Epithelial cell of prostate (primary cell): ENCODE measurements around the gene MED26.
A peak's percentile ranks its signal among the peaks of the same experiment; 100 is the strongest.

ENCODE experiments used
- DNase-seq: peaks from one replicate; pipeline ENCODE4 v3.0.0-alpha.2; 2011; ENCODE audit warnings: low read depth, low spot score
- H3K27ac ChIP-seq: fragments of 450-650 bp; 2 replicates; pipeline ENCODE4 v1.5.1; 2017; ENCODE audit warnings: mild to moderate bottlenecking

MED26 gene

DNA sequence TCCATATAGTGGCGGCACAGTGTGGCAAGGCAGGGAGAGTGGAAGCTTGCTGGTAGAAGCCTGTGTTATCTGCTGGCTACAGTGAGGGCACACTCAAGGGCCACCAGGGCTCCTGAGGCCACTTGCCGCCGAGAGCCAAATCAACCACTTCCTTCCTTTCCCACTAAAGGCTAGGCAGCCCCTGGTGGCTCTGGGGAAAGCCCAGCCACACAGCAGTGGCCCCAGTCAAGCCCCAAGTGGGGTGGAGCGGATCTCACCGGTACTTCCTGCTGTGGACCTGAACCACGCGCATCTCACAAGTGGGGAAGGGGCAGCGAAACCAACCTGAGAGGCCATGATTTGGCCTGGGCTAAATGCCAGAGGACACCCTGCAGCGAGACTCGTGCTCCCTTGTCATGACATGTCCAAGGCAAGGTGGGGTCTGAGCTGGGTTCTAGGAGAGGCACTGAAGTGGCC lies 33.8 kb downstream of the MED26 start:
- no peak for DNase-seq
- no peak overlapping the region for H3K27ac ChIP-seq

DNA sequence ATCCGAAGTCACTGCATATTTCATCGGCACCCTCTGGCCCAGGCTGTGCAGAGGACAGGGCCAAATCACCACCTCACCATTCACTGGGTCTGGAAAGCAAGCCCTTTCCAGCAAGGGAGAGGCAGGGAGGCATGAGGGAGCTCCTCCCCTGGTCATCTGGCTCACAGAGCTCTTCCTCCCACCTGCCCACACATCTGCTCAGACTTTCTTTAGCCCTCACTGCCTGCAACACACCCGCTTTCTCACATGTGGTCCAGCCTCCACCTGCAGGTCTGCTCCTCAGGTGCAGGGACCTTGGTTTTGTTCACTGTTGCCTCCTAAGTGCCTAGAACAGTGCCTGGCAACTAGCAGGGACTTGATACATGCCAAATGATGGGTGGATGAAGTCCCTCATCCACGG lies 34.8 kb downstream of the MED26 start:
- no peak for DNase-seq
- no peak overlapping the region for H3K27ac ChIP-seq

DNA sequence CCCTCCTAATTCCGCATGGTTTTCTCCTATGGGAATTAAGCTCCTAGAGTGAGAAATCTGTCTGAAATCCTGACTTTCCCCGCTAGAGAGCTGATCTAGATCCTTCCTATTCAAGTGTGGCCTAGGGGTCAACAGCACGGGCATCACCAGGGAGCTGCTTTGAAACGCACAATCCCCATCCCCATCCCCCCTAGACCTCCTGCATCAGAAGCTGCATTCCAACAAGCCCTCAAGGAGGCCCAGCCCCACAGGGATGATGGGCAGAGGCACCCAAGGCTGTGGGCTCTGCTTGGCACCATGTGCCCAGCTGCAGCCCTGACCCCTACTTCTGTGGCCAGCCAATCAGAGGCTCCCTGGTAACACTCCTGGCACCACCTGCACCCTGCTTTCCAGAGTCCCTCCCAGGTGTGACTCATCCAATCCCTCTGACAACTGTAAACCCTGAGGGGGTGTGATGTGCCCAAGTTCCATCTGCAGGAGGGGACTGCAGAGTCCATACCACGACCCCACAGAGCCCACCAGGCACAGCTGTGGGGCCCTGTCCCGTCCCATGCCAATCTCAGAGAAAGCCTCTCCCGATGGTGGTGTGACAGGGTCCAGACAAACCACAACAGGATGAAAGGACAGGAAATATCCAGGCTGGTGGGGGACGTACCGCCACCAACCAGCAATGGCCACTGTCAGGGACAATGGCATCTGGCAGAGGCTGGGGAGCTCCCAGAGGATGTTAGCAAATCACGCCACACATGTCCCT lies 36.0 kb downstream of the MED26 start:
- DNase-seq = no peak
- no peak overlapping the region for H3K27ac ChIP-seq

DNA sequence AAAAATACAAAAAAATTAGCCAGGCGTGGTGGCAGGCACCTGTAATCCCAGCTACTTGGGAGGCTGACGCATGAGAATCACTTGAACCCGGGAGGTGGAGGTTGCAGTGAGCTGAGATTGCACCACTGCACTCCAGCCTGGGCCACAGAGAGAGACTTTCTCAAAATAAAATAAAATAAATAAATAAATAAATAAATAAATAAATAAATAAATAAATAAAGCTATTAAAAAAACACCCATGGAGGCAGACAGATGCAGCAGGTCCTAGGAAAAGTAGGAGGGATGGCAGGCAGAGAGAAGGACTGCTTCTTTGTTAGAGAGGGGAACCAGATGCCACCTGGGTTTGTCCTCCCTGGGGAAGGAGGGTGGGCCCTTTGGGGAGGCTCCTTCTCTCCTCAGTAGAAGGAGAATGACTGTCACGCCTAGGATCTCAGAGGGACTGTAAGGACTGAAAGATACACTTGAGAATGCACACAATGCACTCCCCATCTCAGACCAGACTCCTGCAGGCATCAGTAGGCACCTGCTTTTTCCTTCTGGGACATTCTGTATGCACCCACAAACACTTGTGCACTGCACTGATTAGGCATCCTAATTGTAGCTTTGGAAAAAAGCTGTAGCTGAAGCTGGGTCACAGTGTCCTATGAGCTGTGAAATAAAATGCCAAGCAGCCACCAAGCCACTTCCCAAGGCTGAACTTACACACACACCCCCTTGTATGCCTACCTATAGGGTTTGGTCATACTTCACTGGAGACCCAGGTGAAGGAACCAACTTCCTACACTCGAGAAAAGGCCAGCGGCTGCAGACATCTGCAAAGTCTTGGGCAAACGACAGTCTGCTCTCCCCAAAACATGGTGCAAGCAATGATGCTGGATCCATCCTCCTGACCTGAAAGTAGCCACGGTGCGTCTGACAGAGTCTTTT lies 36.9 kb downstream of the MED26 start:
- no peak overlapping the region for H3K27ac ChIP-seq
- no peak for DNase-seq

DNA sequence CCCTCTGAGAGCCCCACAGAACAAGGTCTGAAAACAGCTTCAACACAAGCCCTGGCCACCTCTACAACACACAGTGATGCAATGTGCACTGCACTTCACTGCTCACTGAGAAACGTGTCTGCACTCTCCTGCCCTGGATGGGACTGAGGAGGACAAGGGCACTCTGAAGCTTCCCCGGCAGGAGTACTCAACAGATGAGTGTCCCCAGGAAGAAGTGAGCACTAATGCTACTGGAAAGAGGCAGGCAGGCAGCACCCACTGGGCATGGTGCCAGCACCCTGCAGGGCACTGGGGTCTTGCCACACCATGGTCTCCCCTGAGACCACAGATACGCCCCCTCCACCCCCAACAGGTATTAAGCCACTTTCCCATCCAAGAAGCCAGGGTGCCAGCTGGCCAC lies 38.1 kb downstream of the MED26 start:
- no peak overlapping the region for H3K27ac ChIP-seq
- no peak for DNase-seq

DNA sequence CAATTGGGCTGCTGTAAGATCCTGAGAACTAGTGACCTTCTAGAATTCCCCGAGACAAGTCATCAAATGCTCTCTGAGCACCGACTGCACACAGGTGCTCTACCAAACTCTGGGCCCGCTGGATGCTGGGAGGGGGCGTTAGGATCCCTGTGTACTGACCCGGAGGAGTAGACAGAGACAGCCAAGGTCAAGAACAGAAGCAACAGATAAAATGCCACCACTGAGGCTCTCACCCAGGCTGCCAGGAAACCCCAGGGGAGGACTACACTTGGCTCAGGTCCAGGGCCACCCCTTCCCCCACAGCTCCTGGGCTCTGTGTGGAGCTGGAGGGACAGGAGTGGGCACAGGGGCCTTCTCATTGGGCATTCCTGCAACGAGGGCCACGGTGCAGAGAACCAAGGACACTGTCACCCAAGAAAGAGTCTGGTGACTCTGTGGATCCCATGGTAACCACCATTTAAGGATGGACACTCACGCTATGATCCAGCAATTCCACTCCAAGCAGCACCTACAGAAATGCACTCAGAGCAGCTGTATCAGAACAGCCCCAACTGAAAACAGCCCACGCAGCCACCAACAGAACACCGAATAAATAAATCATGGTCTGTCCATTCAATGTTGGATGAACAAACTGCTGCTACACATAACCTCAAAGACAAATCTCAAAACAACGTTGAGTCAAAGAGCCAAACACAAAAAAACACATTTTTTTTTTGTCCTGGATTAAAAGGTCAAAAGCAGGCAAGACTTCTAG lies 39.0 kb downstream of the MED26 start:
- H3K27ac ChIP-seq = no peak overlapping the region

DNA sequence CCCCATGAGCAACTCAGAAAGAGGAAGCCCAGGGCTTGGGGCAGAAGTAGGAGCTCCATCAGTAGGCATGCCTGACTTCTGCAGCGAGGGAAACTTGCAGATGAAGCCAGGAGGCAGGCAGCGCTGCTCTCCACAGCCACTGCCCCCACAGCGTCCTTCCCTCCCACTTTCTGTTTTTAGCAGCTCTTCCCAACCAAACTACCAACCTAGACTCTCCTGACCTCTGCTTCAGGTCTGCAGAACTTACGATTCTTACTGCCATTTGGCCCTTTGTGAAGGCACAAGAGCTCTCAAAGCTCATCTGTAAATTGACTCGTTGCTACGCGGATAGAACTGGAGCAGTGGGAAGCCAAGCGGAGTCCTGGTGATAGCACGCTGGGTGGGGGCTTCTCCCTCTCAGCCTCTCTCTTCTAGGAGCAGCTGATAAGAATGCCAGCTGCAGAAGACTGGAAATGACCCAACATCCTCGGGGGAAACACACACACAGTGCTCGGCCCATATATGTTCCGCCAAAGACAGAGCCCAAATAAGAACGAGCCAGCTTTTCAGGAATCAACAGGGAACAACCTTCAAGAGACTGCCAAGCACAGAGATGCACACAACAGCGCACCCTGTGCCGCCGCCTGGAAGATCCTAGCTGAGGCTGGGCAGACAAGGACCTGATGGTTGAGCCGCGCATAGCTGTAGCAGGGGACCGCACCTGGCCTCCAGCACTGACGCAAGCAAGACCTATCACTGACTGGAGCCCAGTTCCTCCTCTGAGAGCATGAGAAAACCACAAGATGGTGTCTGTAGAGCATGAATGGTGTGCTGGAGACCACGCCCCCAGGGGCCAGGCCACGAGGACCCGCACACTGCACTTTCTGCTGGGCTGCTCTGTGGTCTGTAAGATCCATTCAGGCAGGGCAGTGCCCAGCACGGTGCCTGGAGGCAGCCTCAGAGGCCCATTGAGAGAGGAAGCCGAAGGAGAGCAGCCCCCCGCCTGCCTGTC lies 39.9 kb downstream of the MED26 start:
- peak overlapping the region; percentile 45 for H3K27ac ChIP-seq
- DNase-seq = no peak

More for the DNA sequence above, 39.0 kb downstream of the MED26 start:
- no peak for DNase-seq

DNA sequence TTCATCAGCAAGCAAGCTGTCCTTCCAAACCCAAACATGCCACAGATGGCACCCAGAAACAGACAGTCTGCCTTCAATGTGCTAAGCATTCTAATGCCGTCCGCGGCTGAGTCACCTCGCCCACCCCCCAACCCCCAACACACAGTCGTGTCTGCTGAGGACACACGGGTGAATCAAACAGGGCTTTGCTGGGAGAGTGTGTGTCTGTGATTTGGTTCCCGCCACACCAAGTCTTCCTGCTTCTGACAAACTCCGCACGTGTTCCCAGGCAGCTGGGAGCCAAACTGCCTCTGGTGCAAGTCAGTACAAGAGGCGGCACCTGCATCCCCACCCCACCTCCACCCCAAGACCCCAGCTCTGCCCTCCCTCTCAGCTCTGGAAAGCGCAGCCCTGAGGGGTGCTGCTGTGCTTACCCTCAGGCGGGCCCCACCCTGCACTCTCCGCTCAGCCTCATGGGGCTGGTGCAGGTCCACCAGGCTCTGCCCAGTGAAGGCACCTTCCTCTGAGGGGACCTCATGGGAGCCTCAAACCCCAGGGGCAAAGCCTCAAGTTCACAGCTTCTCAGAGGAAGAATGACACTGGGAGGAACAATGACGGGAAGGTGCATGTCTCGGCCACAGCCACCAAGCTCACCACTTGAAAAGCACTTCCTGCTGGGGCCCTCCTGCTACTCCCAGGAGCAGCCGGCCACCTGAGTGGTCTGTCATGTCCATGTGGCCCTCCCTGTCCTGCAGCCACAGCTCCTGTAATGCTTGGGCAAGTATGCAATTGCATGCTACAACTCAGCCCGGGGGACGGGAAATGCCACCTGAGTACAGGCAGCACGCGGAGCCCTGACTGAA lies 40.8 kb downstream of the MED26 start:
- DNase-seq = no peak
- H3K27ac ChIP-seq = peak overlapping the region; percentile 45

DNA sequence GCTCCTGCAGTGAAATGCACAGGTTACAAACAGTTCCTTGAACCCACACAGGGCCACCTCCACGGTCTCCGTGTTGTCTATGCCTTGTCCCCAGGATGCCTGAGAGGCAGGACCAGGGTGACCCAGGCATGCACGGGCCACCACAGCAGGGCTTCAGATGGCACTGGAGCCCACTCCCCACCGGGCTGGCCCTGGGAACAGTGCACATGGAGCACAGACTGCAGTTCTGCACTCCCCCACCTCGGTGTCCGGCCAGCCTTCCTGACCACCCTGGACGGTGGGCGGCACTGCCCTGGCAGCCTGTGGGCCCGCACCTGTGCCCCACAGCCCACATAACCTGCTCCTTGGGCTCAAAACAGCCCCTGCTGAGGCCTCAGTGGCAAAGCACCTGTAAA lies 41.5 kb downstream of the MED26 start:
- DNase-seq = no peak
- H3K27ac ChIP-seq = no peak overlapping the region

DNA sequence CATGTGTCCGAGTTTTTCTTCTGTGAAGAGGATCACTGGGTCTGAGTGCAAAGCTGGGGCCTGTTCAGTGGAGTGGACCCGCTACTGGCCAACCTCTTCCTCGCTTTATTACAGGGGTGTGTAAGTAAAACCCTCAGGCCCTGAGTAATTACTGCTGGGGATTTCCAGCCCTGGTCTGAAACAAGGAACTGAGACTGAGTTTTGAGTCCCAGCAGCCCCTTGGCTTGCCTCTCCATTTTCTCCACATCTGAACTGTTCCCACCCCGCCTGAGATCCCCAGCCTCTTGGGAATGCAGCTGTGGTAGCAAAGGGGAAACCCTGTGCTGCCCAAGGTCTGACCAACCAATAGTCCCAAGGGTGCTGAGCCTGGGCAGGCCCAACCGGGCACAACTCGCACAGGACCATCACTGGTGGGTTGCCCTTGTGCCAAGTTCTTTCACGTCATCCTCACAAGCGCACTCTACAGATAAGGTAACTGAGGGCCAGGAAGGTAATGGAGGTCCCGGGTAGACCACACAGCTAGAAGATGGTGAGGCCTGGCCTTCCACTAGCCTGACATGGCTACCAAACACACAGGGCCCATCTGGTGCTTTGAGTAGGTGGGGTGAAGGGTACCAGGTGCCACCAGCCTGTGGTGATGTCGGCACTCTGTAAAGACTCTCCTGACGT lies 42.1 kb downstream of the MED26 start:
- no peak overlapping the region for H3K27ac ChIP-seq
- no peak for DNase-seq

DNA sequence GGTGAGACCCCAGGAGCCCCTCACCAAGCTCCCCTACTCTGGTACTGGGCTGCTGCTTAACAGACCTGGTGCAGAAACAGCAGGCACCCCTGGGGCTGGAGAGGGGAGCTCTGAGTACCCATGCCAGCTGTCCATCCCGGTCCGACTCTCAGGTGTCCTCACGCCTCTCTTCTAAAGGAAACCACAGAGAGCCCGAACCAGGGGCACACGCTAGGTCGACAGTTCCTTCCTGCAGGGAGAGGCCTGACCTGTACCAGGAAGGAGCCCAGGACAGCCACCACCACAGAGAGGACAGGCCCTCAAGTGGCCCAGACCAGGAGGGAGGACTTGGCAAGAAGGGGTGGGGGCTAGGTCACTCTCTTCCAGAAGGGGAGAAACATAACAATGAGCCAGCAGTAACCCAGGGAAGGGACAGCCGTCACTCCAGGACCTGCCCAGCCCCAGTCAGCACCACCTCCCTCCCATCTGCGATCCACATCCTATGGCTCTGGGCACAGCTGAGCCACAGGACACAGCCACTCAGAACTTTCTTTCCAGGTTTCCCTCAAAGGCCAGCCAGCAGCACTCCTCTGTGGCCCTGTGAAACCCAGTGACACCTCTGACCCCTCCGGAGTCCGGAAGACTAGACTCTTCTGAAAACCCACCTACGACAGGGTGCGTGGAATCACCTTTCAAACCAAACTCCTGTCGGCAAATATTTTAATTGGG lies 42.8 kb downstream of the MED26 start:
- DNase-seq = no peak
- H3K27ac ChIP-seq = peak overlapping the region; percentile 50

DNA sequence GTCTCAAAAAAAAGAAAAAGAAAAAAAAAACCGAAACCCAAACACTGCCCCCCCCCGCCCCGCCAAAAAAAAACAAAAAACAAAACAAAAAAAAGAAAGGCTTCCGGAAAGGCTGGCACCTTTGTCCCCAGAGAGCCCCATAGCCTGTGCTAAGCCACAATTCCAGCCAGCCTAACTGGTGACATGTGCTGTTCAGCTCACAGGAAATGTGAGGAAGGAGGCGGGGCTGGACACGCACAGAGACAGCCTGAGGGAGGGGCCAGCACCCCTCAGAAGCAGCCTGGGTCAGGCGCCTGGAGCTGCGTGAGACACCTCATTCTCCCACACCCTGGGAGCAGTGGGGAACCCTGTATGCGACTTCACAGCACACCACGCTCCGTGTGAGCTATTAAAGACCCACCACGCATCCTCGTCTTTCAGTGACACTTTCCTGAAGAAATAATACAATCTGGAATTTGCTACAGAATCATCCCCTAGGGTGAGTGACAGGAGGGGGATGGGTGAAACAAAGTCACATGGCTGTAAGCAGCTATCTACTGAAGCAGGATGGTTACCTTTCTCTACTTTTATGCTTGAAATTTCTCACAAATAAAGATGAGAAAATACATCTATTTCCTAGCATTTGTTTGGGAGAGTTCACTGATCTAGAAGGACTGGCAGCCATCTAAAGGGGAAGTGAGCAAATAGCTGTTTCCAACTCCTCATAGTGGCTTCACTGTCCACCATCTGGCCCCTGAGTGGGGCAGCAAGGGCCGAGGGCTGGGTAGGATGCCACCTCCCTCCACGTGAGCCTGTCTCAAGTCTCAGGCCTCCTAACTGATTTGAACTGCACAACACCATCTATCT lies 43.5 kb downstream of the MED26 start:
- peak overlapping the region; percentile 50 for H3K27ac ChIP-seq
- DNase-seq = no peak

DNA sequence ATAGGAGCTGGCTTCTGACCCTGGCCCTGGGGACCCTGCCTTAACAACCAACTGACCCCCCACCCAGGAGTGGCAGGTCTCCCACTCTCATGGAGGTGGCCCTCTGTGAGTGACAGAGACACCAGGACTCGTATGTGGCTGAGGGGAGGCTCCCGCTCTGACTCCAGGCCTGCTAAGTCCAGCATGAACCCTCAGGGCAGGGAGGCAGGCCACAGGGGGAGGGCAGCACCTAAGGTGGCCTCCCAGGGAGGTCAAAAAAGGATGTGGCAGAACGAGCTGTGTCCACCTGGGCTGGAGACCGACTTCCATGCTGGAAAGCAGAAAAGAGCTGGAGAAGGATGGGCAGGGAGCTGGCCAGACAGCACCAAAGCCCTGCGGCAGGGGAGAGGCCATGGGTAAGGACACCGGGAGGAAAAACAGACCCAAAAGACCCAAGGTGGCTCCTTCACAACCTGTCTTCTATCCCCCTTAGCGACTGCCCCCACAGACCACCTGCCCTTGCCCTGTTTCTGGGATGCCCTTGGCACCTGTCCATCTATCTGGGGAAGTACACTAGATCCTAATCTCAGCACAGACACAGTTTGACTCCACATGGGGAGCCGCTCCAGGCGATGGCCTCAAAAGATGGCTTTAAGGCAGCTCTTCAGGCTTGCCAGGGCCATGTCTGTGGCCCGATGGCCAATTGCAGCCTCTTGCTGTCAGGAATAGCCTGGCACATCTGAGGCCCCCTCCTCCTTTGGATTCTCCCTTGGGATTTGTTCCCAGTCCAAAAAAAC lies 45.3 kb downstream of the MED26 start:
- no peak for DNase-seq
- H3K27ac ChIP-seq = peak overlapping the region; percentile 61

DNA sequence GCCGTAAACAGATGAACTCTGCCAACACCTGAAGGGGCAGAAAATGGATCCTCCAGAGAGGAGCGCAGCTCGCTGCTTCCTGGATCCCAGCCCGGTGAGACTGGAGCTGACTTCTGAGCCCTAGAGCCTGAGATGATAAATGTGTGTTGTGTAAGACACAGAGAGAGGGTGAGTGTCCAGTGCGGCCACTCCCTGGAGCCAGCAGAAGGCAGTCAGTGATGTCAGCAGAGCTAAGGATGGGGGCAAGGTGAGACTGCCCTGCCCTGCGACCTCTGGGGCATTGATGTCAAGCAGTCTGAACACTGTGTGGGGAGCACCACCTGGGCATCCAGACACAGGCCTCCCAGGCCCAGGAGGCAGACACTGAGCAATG lies 46.0 kb downstream of the MED26 start:
- no peak for DNase-seq
- peak overlapping the region; percentile 61 for H3K27ac ChIP-seq

DNA sequence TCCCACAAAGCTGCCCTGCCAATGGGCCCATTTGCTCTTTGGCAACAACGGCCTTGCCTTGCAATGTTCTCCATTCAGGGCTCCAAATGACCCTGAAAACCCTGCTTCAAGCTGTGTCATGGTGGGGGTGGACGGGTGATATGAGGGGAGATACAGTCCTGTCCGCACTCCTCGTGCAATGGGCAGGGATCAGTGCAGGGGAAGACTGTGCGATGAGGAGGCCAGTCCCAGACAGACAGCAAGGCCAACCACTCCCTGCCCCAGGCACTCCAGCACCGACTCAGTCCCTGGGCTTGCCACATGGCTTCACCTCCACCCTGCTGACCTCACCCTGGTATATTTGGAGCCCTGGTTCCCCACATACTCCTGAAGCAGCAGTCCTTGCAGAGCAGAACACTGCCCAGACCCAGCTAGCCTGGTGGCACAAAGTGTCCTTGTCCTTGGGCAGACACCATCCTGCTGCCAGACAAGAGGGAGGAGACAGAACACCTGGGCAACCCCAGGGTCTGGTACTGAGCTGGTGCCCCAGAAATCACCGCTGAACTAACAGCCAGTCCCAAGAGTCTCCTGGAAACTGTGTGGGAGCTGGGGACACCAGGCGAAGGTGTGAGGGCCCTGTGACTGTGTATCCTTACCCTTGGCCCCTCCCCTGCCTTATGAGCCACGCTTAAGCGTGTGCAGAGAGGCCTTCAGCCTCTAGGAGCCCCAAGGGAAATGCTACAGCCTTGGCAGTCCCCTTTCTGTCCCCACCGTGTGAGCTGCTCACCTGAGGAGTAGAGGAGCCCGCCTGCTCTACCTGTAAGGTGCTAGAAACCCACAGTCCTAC lies 46.6 kb downstream of the MED26 start:
- H3K27ac ChIP-seq = peak overlapping the region; percentile 61
- no peak for DNase-seq
